ENCODE measurements around the gene JRKL.
A peak's percentile ranks its signal among the peaks of the same experiment; 100 is the strongest.

Gene JRKL

DNA sequence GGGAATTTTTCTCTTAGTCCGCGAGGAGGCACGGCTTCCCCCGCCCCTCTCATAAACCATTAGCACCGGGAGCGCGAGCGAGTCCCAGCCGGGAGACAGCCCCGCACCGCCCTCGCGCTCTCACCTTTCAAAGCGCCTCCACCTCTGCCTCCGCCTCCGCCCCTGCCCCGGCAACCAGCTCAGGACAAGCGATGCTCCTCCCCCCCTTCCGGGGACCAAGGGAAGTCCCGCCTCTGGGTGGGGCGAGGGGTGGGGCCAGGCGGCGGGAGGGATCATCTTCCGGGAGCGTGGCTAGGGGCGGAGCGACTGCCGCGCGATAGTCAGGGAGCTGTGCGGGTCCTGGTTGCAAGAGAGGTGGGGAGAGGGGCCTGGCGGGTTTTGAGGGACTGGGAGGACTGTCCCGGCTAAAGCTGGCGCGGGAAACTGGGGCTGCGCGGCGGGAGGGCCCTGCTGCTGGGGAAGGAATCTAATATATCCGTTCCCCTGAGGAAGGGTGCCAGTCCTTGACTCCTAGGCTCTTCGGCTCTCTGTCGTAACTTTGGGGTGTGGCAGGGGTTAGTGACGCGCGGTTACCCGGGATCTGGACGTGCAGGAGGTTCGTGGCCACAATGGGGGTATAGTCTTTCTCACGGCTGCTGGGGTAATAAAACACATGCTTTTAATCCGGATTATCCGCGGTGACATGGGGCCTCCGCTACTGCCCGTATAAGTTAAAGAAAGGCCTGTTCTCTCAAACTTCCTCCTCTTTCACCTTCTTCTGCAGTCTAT is at the start of gene JRKL, which contains the start of gene CCDC82:
Gene JRKL (plus strand): TSS at position 294 of the 768 bp plus-strand sequence. CDS start 637 bp downstream, outside the sequence.
Gene CCDC82 (minus strand): TSS at position 193 of the 768 bp plus-strand sequence. CDS start 5,165 bp downstream, outside the sequence.
- DNase-seq = peak; percentile 74

DNA sequence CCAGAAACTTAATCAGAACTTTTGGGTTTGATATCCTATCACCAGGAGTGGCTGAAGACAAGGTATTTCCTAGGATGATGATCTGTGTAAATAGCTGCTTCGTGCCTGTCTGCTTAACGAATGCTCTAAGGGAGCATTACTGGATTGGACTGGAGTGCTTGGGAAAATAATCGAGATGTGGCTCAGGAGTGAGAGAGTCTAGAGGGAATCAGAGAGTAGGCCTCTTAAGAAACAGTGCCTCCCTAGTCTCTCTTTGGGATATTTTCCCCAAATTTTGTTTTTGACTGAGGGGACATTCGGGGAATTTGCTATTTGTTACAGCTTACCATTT is 49.3 kb upstream of the JRKL start:
- DNase-seq = no peak

DNA sequence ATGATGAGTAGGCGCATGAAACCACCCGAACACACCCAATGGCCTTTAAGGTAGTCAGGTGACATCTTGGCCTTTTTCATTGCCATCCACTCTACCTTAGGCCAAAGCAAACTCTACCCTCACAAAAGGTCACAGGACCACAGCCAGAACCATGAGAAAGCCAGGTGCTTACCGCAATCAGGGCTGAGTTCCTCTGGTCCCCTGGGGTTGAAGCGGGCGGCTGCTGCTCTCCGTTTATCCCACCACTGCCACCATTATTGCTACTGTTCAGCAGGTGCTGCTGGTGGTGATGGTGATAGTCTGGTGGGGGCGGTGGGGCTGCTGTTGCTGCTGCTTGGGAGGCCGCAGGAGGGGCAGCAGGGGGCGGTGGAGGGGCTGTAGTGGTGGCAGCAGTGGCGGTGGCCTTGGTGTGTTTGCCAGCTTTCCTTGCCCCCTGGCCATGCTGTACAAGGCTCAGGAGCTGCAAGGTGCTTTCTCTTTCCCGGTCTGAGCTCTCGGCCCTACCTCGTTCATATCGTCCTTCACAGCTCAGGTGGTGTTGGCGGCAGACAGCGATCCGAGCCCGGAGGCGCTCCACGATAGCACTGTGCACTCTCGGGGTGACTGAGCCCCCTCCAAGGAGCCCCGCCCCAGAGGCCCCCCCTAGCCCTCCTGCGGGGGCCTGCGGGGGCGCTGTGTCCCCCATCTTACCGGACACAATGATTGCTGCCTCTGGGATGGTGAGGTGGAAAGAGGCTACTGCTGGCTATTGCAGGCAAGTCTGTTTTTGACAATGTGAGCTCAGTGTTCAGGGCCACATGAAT is 48.4 kb upstream of the JRKL start:
- DNase-seq = peak; percentile 45

DNA sequence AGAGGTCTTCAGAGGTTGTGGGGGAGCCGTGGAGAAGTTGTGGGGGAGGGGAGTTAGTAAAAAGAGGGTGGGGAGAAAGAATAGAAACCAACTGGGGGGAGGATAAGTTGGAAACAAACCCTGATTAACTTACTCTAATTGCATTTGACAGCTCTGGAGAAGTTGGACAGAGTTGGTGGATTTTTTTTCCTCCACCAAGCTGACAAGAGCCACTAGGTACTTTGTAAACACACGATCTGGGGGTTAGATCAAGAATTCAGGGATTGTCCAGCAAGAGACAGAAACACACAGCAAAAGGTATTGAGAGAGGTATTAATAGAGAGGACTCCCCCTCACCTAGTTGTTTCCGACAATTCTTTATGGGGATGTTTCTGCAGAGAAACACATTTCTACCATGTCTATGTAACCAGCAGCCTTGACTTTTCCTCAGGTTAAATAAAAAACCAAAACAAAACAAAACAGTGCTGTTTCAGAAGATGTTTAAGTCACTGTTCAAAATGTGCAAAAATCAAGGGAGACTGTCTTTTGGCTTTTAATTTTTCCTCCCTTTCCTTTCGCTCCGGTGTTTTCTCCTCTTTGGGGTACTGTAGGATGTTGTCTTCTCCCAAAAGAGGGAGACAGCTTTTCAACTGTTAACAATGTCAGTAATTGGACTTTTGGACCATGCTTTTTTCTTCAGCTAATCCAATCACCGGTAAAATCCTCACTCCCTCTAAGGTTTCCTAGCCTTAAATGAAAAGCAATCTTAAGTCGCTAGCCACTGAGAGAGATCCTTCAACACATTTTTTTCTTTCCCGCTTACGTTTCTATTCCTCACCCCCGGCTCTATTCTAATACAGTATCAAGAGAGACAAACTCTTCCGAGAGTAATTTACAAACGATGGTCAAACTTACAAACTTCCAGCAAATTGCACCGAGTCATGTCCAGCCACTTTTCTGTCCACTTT is 47.5 kb upstream of the JRKL start:
- DNase-seq = no peak

DNA sequence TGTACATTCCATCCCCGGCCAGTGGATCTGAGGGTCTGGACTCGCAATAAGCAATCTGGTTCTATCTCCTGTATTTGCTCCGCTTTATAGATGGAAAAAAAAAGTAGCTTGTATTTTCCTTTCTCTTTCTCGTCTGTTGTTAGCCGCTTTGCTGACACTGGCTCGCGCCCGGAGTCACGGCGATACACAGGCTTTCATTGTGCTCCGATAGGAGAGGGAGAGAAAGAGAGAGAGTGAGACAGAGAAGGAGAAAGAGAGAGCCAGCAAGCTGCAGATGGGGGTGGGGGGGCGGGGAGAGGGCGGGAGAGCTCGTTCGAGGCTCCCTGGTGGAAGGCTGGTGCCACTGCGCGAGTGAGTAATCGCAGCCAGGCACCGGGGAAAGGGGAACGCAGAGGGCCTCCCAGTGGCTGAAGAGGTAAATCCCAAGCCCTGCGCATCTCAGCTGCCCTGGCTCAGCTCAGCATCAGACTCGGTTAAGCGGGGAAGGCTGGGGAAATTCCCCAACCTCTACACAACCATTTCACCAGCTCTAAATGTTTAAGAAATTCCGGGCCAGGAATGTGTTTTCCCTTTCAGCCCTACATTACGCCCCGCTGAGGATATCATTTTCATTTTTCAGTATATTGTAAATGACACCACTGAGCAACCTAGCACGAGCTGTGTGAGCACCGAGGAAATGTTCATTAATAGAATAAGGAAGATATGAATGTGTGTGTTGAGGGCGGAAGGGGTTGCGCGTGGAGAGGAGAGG is 46.7 kb upstream of the JRKL start, which contains the start of gene MAML2:
Gene MAML2 (minus strand): TSS at position 235 of the 751 bp plus-strand sequence. CDS start 1,300 bp downstream, outside the sequence.
- DNase-seq = peak; percentile 81

DNA sequence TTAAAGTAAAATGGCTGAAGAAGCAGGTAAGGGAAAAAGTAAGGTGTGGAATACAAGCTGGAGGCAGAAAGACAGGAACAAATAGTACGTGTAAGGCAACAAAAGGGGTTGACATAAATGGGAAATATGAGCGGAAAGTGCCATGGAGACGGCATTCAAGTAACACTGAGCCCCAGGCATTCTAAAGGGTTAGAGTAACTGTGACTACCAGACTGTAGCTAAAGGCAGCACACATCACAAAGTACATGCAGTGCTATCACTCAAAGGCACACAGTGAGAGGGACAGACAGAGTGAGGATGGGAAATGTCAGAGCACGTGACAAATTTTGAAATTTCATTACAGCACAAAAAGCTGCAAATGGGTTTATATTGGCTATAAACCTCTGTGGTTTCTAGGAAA is 33.0 kb upstream of the JRKL start:
- DNase-seq = no peak

DNA sequence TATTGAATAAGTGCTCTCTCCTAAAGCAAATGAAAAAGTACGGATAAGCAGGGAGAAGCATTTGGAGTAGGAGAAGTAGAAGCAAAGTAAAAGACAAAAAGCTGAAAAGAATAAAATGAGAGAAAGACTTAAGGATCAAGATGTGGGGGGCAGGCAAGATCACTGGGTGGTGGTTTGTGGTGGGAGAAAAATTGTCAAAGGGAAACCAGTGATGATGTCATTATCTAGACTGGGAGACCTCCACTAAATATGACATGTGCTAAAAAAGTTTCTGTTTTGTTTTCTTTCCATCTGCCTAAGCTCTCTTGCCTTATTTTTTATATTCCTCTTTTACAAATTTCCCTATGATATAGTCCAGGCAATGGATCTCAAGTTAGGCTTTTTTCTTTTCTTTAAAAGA is 32.0 kb upstream of the JRKL start:
- DNase-seq = no peak

DNA sequence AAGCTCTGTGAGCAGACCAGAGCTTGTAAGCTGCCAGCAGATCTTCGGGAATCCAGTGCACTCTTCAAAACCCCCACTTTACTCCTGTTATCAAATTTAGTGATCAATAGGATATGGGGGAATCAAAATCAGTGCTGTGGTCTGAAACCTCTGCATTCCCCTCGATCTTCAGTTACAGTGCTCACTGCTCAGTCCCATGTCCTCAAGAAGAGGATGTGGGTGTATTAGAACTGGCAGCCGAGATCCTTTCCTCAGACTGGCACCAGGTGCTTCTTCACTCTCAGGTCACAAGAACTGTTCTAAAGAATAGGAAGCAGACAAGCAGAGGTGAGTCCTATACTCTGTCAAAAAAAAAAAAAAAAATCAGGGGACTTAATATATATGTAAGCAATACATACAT is 31.5 kb upstream of the JRKL start:
- DNase-seq = no peak

DNA sequence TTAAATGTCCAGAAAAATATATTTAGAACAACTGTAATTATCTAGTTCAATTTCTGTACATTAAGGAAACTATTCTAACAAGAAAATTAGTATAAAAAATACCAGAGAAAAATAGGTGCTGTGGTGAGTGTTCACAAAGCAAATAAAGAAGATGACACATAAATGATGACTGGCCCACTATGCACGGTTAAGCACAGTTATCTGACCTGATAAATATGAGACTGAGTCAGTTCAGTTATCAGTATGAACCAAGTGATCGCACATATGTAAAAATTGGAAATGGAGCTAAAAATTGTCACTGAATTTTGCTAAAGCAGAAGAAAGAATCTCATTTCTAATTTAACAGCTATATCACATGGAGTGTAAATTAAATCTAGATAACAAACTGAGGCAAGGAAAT is 28.0 kb upstream of the JRKL start:
- DNase-seq = no peak

DNA sequence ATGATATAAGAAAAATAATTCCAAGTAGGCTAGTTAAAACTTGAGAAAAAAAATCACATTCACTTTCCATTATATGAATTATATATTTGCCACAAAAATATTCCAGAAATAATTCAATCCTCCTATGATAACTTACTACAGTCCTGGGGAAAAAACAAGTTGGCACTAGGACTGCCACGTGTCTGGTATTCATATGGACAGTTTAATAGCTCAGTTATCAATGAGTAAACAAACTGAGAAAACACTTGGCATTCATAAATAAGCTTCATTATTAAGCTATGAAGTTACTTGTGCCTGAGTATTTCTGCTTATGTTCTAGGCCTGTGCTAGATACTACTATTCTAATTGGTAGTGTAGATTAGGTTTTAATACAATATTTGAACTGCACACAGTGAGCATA is 24.3 kb upstream of the JRKL start:
- no peak for DNase-seq

DNA sequence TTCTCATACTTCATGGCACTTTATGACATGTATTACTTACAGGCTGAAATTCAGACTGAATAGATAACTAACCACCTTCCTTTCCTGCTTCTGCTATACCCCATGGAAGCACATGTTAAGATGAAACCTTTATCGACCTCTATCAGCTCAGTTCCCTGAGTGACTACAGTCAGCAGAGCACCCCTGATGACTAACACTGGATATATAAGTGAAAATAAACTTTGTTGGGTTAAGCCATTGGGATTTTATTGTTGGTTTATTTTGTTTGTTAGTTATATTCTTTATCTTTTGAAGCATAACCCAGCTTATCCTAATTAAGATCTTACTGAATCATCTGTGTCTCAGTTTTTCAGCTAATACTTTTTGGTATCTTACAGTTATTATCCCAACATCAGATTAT is 23.8 kb upstream of the JRKL start:
- no peak for DNase-seq

DNA sequence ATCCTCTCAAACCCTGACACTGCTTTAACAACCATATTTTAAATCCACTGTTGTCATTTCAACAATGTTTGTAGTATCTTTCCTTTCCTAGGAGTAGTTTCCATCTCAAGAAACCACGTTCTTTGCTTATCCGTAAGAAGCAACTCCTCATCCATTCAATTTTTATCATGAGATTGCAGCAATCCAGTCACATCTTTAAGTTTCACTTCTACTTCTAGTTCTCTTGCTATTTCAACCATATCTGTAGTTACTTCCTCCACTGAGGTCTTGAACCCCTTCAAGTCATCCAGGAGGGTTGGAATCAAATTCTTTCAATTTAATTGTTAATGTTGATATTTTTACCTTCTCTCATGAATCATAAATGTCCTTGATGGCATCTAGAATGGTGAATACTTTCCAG is 22.5 kb upstream of the JRKL start:
- no peak for DNase-seq

DNA sequence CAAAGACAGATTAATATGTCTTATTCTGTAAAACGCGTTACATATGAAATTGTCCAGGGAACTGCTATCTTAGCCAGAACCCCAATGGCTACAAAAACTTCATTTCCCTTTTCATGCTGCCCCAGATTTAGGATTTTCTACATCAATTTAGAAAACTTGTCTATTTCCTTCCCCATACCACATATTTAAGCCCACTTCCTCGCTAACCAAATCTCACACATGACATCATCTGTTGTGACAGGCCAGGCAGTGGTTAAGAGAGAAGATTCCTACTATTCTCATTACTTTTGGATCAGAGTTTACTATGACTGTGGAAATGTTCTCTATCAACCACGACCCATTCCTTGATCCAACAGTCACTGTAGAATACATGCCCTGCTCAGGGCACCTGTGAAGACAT is 16.0 kb upstream of the JRKL start:
- DNase-seq = no peak

DNA sequence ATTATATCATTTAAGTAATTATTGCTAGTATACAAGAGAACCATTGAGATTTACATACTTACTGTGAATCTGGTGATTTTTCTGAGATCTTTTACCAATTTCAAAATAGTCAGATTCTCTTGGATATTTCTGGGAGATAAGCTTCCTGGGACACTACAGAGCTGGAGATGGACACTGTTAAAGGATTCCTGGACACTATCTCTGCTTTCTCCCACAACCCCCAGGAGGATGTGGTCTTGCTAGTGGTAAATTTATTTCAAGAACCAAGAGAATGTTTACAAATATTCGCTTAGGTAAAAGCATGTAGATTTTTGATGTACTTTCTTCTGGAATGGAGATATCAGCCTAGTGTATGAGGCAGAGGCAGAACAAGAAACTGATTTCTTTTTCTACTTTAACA is 13.0 kb upstream of the JRKL start:
- no peak for DNase-seq

DNA sequence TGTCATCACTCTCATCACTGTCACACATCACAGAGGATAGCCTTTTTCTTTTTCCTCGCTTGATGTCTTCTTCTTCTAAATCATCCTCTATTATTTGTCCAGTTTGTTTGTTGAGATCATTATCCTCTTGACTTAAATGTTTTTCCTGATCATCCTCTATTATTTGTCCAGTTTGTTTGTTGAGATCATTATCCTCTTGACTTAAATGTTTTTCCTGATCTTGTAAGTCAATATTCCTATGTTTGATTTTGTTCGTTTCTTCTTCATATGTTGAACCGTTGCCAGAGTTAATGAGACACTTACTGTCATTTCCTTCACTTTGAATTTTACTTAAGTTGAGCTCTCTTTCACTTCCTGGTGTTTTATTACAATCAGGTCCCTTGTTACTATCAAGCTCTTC is 5.7 kb upstream of the JRKL start:
- no peak for DNase-seq

DNA sequence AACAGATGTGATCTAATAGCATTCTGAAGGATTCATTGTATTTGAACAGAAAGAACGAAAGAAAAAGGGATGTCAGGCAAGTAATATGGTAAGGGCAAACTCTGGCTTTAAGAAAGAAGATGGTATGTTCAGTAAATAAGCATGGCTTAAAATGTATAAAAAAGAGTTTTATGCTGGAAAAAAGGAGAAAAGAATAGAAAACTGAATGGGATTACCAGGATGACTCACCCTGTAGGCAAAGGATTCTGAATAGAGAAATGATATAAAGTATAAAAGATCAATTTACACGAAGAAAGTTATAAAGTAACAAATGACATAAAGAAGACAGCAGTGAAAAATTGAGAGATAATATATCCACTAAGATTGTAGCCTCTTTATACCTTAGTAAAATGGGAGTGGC is 4.6 kb upstream of the JRKL start:
- no peak for DNase-seq

DNA sequence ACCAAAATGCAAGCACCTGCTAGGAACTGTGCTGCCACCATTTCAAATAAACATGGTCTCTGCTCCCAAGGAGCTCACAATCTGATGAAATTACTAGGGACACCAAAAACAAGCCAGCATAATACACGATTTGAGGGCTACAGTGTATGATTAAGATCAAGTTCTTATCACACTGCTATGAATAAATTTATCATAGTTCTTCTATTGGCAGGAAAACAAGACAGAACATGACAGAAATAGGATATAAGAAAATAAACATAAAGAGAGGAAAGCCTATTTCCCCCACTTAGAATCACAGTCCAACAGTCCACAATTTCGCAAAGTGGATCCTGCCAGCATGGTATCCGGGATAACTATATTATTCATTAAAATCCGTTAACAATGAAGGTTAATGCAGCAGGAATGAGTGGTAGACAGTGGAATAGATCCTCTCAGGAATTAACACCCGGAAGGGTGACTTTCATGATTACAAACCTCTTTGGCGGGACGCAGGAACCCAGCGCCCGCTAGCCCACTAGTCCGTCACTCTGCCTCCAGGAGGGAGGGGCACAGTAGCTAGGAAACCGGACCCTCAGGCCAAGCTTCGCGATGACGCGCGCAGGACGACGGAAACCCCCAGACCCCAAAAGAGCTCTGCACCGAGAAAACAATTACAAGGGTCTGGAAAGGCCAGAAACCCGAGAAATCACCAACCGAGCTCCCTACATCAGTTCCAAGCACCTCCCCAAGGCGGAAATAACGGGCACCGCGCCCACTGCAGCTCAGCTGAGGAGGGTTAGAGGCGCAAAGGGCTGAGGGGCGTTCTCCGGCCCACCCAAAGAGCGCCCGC is 708 bp upstream of the JRKL start:
- peak; percentile 16 for DNase-seq

DNA sequence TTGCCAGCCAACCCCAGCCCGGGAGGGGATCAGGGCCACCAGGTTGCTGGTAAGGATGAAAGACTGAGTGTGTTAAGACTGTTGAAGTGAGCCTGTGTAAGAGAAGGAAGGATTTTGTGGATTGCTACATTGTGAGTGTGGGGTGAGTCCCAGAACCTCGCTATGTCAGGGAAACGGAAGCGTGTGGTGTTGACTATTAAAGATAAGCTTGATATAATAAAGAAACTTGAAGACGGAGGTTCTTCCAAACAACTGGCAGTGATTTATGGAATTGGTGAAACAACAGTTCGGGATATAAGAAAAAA is 627 bp downstream of the JRKL start:
- no peak for DNase-seq

DNA sequence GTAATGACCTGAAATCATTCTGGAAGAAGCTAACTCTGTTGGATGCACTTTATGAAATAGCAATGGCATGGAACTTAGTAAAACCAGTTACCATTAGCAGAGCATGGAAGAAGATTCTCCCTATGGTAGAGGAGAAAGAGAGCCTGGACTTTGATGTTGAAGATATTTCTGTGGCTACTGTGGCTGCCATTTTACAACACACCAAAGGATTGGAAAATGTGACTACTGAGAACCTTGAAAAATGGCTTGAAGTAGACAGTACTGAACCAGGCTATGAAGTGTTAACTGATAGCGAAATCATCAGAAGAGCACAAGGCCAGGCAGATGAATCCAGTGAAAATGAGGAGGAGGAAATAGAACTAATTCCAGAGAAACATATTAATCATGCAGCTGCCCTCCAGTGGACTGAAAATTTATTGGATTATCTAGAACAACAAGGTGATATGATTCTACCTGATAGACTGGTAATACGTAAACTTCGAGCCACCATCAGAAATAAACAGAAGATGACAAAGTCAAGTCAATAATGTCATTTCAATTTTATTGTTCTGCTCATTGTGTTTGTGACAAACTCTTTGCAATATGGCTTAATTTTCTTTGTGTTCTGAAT is 2.0 kb downstream of the JRKL start:
- DNase-seq = no peak

DNA sequence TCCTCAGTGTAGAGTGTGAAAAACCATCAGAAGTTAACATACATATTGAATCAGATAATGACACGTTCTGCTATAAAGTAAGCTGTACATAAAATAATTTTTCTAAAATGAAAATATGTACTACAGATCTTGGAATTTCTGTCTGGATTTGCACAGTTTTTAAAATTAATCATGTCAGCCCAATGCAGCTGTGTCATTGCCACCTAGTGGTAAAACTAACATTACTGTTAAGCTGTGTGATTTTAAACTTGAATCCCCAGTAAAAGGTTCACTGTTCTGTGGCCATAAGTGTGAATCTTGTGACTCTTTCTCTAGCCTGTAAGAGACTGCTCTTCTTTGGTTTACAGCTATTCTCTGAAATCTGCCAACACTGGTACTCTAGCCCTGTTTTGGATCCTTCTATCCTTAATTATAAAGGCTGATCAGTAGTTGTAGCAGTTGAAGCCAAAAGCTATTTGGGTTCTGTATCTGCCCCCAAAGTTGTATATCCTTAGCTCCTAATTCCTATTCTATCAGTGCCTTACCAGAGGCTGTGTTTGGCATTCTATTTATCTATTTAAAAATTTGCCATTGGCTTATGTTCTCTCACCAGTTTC is 4.0 kb downstream of the JRKL start:
- no peak for DNase-seq

DNA sequence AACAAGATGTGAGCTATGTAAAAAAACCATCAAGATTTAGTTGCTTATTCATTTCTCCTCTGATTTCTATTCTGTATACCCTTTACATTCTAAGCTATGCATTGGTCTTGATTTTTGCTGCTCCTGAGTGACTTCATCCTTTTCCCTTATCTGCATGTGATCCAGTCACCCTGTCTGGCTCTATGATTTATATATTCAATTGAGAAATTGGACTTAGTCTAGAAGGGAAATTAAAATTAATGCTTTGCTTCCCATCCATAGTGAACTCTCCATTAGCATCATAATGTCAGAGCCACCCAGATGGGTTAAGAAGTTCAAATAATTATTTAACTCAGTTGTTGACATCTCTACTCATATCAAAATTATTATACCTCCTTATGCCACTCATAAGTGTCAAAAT is 5.0 kb downstream of the JRKL start:
- no peak for DNase-seq
